HepG2 (cell line): ENCODE results near the gene LAMA5. TPM values are rescaled to one million over a fixed set of nuclear protein-coding genes. Genes with fewer than 3 reads are reported as not detected.

Experiments
- ATAC-seq: fragments of 200-7000 bp; cut with Tn5 transposase; 3 replicates; pipeline ENCODE4 v1.9.1; 2020; ENCODE audit warnings: mild to moderate bottlenecking, moderate library complexity
- BruUV-seq: library from RNA; stranded (reverse); fragments of 400-500 nt; replicated peaks from 2 replicates; lab custom pipeline; 2021; lab: Mats Ljungman, UMichigan
- CTCF ChIA-PET: fragments of 300-600 bp; formaldehyde crosslinking; extraction: SDS; loops from one replicate; lab custom pipeline; 2021; ENCODE audit warnings: low total read pairs, inconsistent platforms, low intra/inter-chr PET ratio; lab: Yijun Ruan, JAX
- POLR2A ChIA-PET: fragments of 350-600 bp; sonication (Branson Sonifier 250); formaldehyde crosslinking; loops from one replicate; lab custom pipeline; 2020; ENCODE audit warnings: antibody characterized with exemption, inconsistent platforms; lab: Yijun Ruan, JAX
- DNase-seq: peaks from one replicate; pipeline ENCODE4 v3.0.0-alpha.2; 2015; ENCODE audit warnings: low spot score
- FAIRE-seq: peaks from 3 replicates; lab custom pipeline; 2011; peaks lifted over from hg19 to GRCh38; lab: Jason Lieb, UNC
- H2AFZ ChIP-seq: one replicate; pipeline ENCODE4 v1.6.1; 2011; ENCODE audit warnings: low read length, inconsistent platforms
- H3K27ac ChIP-seq: fragments of 300-600 bp; 3 replicates; pipeline ENCODE4 v1.8.0; 2011; ENCODE audit warnings: mixed run types, mild to moderate bottlenecking, mixed read lengths, low read length, inconsistent platforms; ENCODE audit not compliant: insufficient read depth; ENCODE audit errors: extremely low read length
- H3K27me3 ChIP-seq, 2 experiments: fragments of 200-600 bp in 1 of 2; 2 replicates in 1 of 2; 3 replicates in 1 of 2; pipeline versions ENCODE4 v1.6.0 to v1.8.0; 2011; ENCODE audit warnings: low read length in 2 of 2, mild to moderate bottlenecking in 2 of 2, moderate library complexity in 2 of 2, inconsistent platforms in 1 of 2; ENCODE audit not compliant: insufficient read depth in 2 of 2, control insufficient read depth in 1 of 2
- H3K36me3 ChIP-seq, 2 experiments: fragments of 200-600 bp in 1 of 2; replicated peaks in 1 of 2; 2 replicates in 1 of 2; 3 replicates in 1 of 2; pipeline versions ENCODE4 v1.5.1 to v1.8.0; 2011; ENCODE audit warnings: low read length in 2 of 2, inconsistent platforms in 1 of 2; ENCODE audit not compliant: insufficient read depth in 2 of 2, control insufficient read depth in 1 of 2
- H3K4me1 ChIP-seq: 2 replicates; pipeline ENCODE4 v1.5.1; 2012; ENCODE audit warnings: low read length, inconsistent platforms; ENCODE audit not compliant: insufficient read depth
- H3K4me2 ChIP-seq: 2 replicates; pipeline ENCODE4 v1.6.0; 2011; ENCODE audit warnings: low read depth, low read length, inconsistent platforms
- H3K4me3 ChIP-seq, 3 experiments: fragments of 200-600 bp in 1 of 3; sonication (generic), shearing (Covaris generic) in 1 of 3; replicated peaks in 1 of 3; 2 replicates each; pipeline ENCODE4 v1.5.1; 2011 to 2016; ENCODE audit warnings: low read length in 3 of 3, inconsistent platforms in 2 of 3, low read depth in 2 of 3, mild to moderate bottlenecking in 2 of 3, control low read depth in 1 of 3, mixed read lengths in 1 of 3; ENCODE audit not compliant: insufficient read depth in 1 of 3
- H3K79me2 ChIP-seq: one replicate; pipeline ENCODE4 v1.6.1; 2011; ENCODE audit warnings: low read length, inconsistent platforms; ENCODE audit not compliant: insufficient read depth
- H3K9ac ChIP-seq: 2 replicates; pipeline ENCODE4 v1.6.0; 2011; ENCODE audit warnings: mild to moderate bottlenecking, low read depth, low read length, inconsistent platforms; ENCODE audit not compliant: insufficient read depth
- H3K9me3 ChIP-seq: 2 replicates; pipeline ENCODE4 v1.5.1; 2012; ENCODE audit warnings: mild to moderate bottlenecking, low read length
- H4K20me1 ChIP-seq: 2 replicates; pipeline ENCODE4 v1.6.0; 2011; ENCODE audit warnings: inconsistent platforms, mild to moderate bottlenecking, low read length, moderate library complexity; ENCODE audit not compliant: insufficient read depth
- BRCA1 ChIP-seq: sonication (generic); formaldehyde crosslinking; IDR thresholded peaks from 2 replicates; pipeline ENCODE4 v1.4.0; 2020; ENCODE audit warnings: missing genetic modification reagents
- DR1 ChIP-seq: sonication (generic); formaldehyde crosslinking; IDR thresholded peaks from 2 replicates; pipeline ENCODE4 v1.8.0; 2021; ENCODE audit warnings: mild to moderate bottlenecking, missing genetic modification reagents, inconsistent platforms
- KDM4B ChIP-seq: sonication (generic); formaldehyde crosslinking; IDR thresholded peaks from 2 replicates; pipeline ENCODE4 v1.4.0; 2020; ENCODE audit warnings: missing genetic modification reagents
- KMT2B ChIP-seq: IDR thresholded peaks from 2 replicates; pipeline ENCODE4 v1.6.1; 2016; ENCODE audit warnings: missing genetic modification reagents, missing compliant biosample characterization
- PHF5A ChIP-seq: IDR thresholded peaks from one replicate; pipeline ENCODE4 v1.6.1; 2018; ENCODE audit warnings: low read depth, missing genetic modification reagents; ENCODE audit not compliant: unreplicated experiment
- SP1 ChIP-seq, 2 experiments: fragments of 450-650 bp in 1 of 2; sonication (generic) in 1 of 2; formaldehyde crosslinking in 1 of 2; IDR thresholded peaks; 2 replicates each; pipeline versions ENCODE4 v1.4.0 to v1.6.1; 2016 to 2020; ENCODE audit warnings: missing genetic modification reagents in 1 of 2
- ZFP1 ChIP-seq: IDR thresholded peaks from 2 replicates; pipeline ENCODE4 v1.6.1; 2016
- ZNF430 ChIP-seq: sonication (generic); formaldehyde crosslinking; IDR thresholded peaks from 2 replicates; pipeline ENCODE4 v1.9.0; 2021; ENCODE audit warnings: mild to moderate bottlenecking, missing genetic modification reagents
- ZNF530 ChIP-seq: sonication (generic); formaldehyde crosslinking; IDR thresholded peaks from 2 replicates; pipeline ENCODE4 v1.5.0; 2020; ENCODE audit warnings: low read depth, mild to moderate bottlenecking, missing genetic modification reagents
- WGBS: methylation state at CpG from one replicate; pipeline ENCODE4 v1.1.6; 2017; ENCODE audit warnings: low lambda C conversion rate; 5-methylcytosine and 5-hydroxymethylcytosine counted together
- in situ Hi-C: cut with HindIII; loops from 2 replicates; pipeline ENCODE4 v1.10.0; 2017; ENCODE audit warnings: low pct_unique_long_range_greater_than_20kb; ENCODE audit not compliant: extremely low pct_ligation_motif_present
- intact Hi-C: fragments of 100-400 bp; cut with micrococcal nuclease; formaldehyde crosslinking; loops from one replicate; pipeline ENCODE4 v1.10.0; 2022; ENCODE audit not compliant: unreplicated experiment
- polyA plus RNA-seq, 8 experiments: library from polyadenylated mRNA; depleted of rRNA in 3 of 8; stranded (reverse) in 7 of 8; unstranded in 1 of 8; fragments of >200 nt; fragmentation: Illumina TruSeq in 4 of 8; extraction: Trizol in 4 of 8; gene quantifications; 2 replicates each; pipeline versions ENCODE4 v1.2.1 to v1.2.3, GENCODE V29; 2011 to 2016; ENCODE audit warnings: low read depth in 4 of 8, missing spikeins in 1 of 8, mixed read lengths in 1 of 8; ENCODE audit not compliant: insufficient read depth in 1 of 8
- total RNA-seq, 5 experiments: library from RNA; depleted of rRNA; stranded (reverse); fragments of >200 nt; fragmentation: Illumina TruSeq; extraction: Trizol; gene quantifications; 2 replicates each; pipeline ENCODE4 v1.2.3, GENCODE V29; 2016; ENCODE audit warnings: low read depth in 1 of 5
- TF ChIP-seq, protein P1 (sequence below): sonication (generic); formaldehyde crosslinking; IDR thresholded peaks from 2 replicates; pipeline ENCODE4 v1.8.0; 2022; ENCODE audit warnings: missing genetic modification reagents, mild to moderate bottlenecking, moderate library complexity, borderline replicate concordance
- TF ChIP-seq, protein P2 (sequence below): sonication (generic); formaldehyde crosslinking; IDR thresholded peaks from 2 replicates; pipeline ENCODE4 v1.9.0; 2021; ENCODE audit warnings: missing genetic modification reagents, mild to moderate bottlenecking, borderline replicate concordance

Gene LAMA5
- total and polyA plus RNA-seq, 2 of the 13 experiments (the other 11 are each of a cell fraction or from before 2014, with no cell fraction given): 21.0 to 44.7 TPM

DNA sequence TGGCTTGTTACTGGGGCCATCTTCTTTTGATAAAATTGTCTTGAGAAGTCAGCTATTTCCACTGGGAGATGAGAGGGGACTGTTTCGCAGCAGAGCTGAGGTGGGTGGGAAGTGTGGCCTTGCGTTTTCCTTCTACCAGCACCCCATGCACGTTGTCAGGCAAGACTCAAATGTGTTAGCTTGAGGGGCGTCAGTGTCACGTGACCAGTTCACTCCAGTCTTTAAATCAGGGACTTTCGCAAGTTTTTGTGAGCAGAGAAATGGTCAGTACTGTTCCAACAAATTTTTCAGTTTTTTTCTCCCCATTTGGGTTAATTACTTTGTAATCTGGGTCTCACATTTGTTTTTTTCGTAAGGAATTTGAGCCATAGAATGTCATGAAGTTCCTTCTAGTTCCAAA, 85.0 kb downstream of the LAMA5 start (continued):
- TF ChIP-seq, protein P1, sequence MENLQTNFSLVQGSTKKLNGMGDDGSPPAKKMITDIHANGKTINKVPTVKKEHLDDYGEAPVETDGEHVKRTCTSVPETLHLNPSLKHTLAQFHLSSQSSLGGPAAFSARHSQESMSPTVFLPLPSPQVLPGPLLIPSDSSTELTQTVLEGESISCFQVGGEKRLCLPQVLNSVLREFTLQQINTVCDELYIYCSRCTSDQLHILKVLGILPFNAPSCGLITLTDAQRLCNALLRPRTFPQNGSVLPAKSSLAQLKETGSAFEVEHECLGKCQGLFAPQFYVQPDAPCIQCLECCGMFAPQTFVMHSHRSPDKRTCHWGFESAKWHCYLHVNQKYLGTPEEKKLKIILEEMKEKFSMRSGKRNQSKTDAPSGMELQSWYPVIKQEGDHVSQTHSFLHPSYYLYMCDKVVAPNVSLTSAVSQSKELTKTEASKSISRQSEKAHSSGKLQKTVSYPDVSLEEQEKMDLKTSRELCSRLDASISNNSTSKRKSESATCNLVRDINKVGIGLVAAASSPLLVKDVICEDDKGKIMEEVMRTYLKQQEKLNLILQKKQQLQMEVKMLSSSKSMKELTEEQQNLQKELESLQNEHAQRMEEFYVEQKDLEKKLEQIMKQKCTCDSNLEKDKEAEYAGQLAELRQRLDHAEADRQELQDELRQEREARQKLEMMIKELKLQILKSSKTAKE (CRISPR knock-in tag): no peak
- no peak for TF ChIP-seq ZNF430 (CRISPR knock-in tag)

DNA sequence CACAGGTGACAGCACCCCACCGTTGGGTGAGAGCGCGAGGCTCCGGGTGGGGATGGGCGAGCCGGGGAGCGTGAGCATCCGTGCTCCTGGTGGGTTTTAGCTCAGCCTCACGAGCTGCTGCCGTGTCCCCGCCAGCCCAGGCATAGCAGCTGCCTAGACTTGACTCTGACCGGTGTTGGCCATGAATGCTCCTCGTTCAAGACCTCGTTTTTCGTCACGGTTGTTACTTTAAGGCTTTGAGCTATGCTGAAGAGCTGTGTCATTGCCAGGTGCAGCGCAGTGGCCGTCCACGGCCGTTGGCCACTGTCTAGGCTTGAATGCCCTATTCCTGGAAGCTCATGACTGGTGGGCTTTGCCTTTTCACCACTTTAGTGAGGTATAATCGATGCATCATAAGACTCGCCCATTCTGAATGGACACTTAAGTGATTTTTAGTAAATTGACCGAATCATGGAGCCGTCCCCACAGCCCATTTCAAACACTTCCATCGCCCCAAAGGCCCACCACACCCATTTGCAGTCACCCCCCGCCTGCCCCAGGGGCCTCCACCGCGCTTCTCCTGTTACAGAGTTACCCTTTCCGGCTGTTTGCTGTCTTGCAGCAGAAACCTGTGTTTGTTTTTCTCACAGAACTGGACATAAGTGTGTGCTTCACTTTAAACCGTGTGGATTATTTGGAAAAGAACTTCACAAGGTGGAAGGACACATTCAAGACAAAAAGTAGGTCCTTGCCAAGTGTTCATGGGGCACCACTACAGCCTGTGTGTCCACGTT, 85.8 kb downstream of the LAMA5 start:
- 97% methylated on average over 31 of the region's 31 CpGs for WGBS
- in situ Hi-C loops: no loop called here
- Histone ChIP-seq H3K4me3 (no peak overlapping the region), H3K36me3 (peaks cover 54 to 83% of the 10 kb centered on the region in 2 experiments), H2AFZ (no peak overlapping the region), H3K27ac (no peak overlapping the region), H3K4me1 (no peaks in the 10 kb centered on the region), H3K27me3 (no peaks in the 10 kb centered on the region), H3K4me2 (no peak overlapping the region), H3K79me2 (no peaks in the 10 kb centered on the region), H3K9ac (no peak overlapping the region), H4K20me1 (no peaks in the 10 kb centered on the region; the same call in 1 of the 2 replicates), H3K9me3 (no peaks in the 10 kb centered on the region)
- FAIRE-seq (no peak), ATAC-seq (no peak), DNase-seq (no peak)
- CTCF ChIA-PET: no interaction called here
- BruUV-seq: no TSS peak
- intact Hi-C loops: no loop called here
- TF ChIP-seq SP1 (IDR thresholded peaks at IDR 0.05) (no peak), SP1 (CRISPR knock-in tag; IDR thresholded peaks at IDR 0.05) (no peak), ZNF530 (CRISPR knock-in tag) (no peak), BRCA1 (no peak), KDM4B (CRISPR knock-in tag) (no peak), ZFP1 (CRISPR knock-in tag) (no peak), DR1 (CRISPR knock-in tag) (no peak), KMT2B (CRISPR knock-in tag) (no peak), PHF5A (CRISPR knock-in tag) (no peak)
- TF ChIP-seq, protein P2, sequence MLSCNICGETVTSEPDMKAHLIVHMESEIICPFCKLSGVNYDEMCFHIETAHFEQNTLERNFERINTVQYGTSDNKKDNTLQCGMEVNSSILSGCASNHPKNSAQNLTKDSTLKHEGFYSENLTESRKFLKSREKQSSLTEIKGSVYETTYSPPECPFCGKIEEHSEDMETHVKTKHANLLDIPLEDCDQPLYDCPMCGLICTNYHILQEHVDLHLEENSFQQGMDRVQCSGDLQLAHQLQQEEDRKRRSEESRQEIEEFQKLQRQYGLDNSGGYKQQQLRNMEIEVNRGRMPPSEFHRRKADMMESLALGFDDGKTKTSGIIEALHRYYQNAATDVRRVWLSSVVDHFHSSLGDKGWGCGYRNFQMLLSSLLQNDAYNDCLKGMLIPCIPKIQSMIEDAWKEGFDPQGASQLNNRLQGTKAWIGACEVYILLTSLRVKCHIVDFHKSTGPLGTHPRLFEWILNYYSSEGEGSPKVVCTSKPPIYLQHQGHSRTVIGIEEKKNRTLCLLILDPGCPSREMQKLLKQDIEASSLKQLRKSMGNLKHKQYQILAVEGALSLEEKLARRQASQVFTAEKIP (CRISPR knock-in tag): no peak
- POLR2A ChIA-PET: no interaction called here
